Uterus (tissue), 4 donors: Measurements from ENCODE around the gene RCAN2. TPM values are rescaled to one million over a fixed set of nuclear protein-coding genes. Genes with fewer than 3 reads are reported as not detected.

ENCODE experiments used
- DNase-seq, 2 donors: peaks; one replicate each; pipeline ENCODE4 v3.0.0-alpha.2; 2019 to 2020
- H3K27ac ChIP-seq, 2 donors: fragments of 200-600 bp; sonication (generic); 1 replicate in 1 of 2; 2 replicates in 1 of 2; pipeline ENCODE4 v1.5.1; 2016 to 2018
- H3K27me3 ChIP-seq, 2 donors: fragments of 200-600 bp; sonication (generic); one replicate each; pipeline ENCODE4 v1.5.1; 2018 to 2019; ENCODE audit warnings: control low read depth in 1 of 2
- H3K36me3 ChIP-seq, 2 donors: fragments of 200-600 bp; sonication (generic); one replicate each; pipeline ENCODE4 v1.5.1; 2019; ENCODE audit warnings: control low read depth in 1 of 2
- H3K4me1 ChIP-seq, 2 donors: fragments of 200-600 bp; sonication (generic); one replicate each; pipeline ENCODE4 v1.5.1; 2018 to 2019; ENCODE audit warnings: control low read depth in 1 of 2
- H3K4me3 ChIP-seq, 2 donors: fragments of 200-600 bp; sonication (generic); 1 replicate in 1 of 2; 2 replicates in 1 of 2; pipeline ENCODE4 v1.5.1; 2018 to 2019; ENCODE audit warnings: mild to moderate bottlenecking in 1 of 2
- H3K9me3 ChIP-seq, 2 donors: fragments of 200-600 bp; sonication (generic); one replicate each; pipeline ENCODE4 v1.5.1; 2019; ENCODE audit warnings: control low read depth in 1 of 2
- POLR2A ChIP-seq, 2 donors: fragments of 450-650 bp; IDR thresholded peaks; one replicate each; pipeline ENCODE4 v1.6.1; 2016; ENCODE audit warnings: antibody characterized with exemption in 2 of 2, mild to moderate bottlenecking in 1 of 2, moderate library complexity in 1 of 2
- intact Hi-C: fragments of 100-400 bp; cut with DNase I; formaldehyde crosslinking; loops from one replicate; pipeline ENCODE4 v1.15.1; 2023; ENCODE audit warnings: low total_unique reads
- total RNA-seq, 4 donors: library from RNA; depleted of rRNA in 3 of 4; stranded (reverse); fragments of >200 nt in 3 of 4; gene quantifications; one replicate each; pipeline versions ENCODE4 v1.1.0 to v1.2.4, GENCODE V29; 2014 to 2023
- TF ChIP-seq, protein P1 (sequence below), 4 experiments: fragments of 200-600 bp in 2 of 4; fragments of 450-650 bp in 2 of 4; sonication (generic) in 2 of 4; IDR thresholded peaks; one replicate each; pipeline ENCODE4 v1.5.1; 2016 to 2019; ENCODE audit warnings: antibody characterized with exemption in 4 of 4, mild to moderate bottlenecking in 2 of 4, moderate library complexity in 1 of 4
- donor health status: DM: yes; HTN: yes; CAD: no.

The RCAN2 gene
- total RNA-seq, 4 donors from 2014 or later: 3.0 to 36.4 (median 16.3) TPM

DNA sequence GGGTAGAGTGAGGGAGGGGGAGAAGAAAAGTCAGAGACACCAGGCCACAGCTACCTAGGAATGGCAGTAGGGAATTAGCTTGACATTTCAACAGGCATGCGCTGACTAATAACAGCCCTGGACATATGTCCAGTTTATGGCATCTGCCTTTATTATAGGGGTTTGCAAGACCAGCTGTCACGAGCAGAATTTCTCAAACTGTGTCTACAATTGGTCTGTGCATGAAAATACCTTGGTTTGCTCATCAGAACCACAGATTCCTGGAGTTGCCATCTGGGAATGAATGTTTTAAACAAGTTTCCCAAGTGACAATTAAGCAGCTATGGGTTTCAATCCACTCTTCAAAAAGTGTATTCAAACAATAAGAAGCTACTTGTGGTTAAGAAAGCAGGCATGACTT lies 210.1 kb downstream of the RCAN2 start:
- intact Hi-C loops: no loop called here
- Histone ChIP-seq H3K4me3 (no peak overlapping the region), H3K4me1 (no peaks in the 10 kb centered on the region), H3K9me3 (no peaks in the 10 kb centered on the region), H3K27me3 (no peaks in the 10 kb centered on the region), H3K36me3 (no peaks in the 10 kb centered on the region), H3K27ac (no peak overlapping the region)
- TF ChIP-seq, protein P1, sequence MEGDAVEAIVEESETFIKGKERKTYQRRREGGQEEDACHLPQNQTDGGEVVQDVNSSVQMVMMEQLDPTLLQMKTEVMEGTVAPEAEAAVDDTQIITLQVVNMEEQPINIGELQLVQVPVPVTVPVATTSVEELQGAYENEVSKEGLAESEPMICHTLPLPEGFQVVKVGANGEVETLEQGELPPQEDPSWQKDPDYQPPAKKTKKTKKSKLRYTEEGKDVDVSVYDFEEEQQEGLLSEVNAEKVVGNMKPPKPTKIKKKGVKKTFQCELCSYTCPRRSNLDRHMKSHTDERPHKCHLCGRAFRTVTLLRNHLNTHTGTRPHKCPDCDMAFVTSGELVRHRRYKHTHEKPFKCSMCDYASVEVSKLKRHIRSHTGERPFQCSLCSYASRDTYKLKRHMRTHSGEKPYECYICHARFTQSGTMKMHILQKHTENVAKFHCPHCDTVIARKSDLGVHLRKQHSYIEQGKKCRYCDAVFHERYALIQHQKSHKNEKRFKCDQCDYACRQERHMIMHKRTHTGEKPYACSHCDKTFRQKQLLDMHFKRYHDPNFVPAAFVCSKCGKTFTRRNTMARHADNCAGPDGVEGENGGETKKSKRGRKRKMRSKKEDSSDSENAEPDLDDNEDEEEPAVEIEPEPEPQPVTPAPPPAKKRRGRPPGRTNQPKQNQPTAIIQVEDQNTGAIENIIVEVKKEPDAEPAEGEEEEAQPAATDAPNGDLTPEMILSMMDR (IDR thresholded peaks at IDR 0.05): no peak
- no peak for TF ChIP-seq POLR2A (IDR thresholded peaks at IDR 0.05)
- DNase-seq: no peak

DNA sequence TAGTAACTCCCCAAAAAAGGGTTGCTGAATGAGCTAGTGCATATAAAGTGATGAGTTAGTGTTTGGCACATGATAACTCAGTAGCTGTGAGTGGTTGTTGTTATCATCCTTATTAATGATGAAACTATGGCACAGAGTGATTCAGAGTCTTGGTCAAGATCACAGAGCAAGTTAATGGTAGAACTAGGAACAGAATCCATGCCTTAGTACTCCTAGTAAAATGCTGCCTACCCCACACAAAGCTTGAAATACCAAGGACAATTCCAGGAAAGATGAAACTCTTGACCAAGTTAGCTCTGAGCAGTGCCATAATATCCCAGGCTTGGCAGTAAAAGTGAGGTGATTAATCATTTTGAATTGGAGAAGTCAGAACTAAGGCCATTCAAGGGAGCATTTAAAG lies 211.4 kb downstream of the RCAN2 start:
- no peaks in the 10 kb centered on the region for H3K4me1 ChIP-seq
- H3K4me3 ChIP-seq: no peak overlapping the region
- no peaks in the 10 kb centered on the region for H3K36me3 ChIP-seq
- H3K9me3 ChIP-seq: no peaks in the 10 kb centered on the region
- H3K27me3 ChIP-seq: no peaks in the 10 kb centered on the region
- DNase-seq: no peak
- TF ChIP-seq, protein P1 (IDR thresholded peaks at IDR 0.05): no peak
- TF ChIP-seq POLR2A (IDR thresholded peaks at IDR 0.05): no peak
- H3K27ac ChIP-seq: no peak overlapping the region
- intact Hi-C loops: no loop called here

DNA sequence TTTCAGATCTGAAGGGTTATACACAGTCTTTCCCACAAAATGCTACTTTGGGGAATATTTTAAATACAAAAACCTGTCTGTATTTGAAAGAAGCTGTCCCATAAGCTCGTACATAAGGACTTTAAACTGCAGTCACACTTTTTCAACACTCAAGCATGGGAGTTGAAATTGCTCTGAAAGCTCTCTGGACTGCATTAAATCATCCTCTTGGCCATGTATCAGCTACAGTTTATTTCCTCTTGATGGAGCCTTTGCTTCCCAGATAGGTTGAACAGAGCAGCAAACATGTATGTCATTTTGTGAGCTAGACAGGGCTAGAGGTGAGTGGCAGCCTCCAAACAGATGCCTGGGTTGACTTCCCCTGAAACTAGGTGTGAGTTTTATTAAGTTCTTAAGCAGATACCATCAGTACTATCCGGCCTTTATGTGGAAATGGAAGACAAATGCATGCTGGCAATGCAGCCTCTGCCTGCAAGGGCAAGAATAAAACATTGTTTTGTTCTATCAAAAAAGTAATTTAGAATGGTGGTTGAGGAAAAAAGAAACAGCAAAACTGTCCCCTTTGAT lies 214.6 kb downstream of the RCAN2 start:
- H3K9me3 ChIP-seq: no peaks in the 10 kb centered on the region
- no peak for DNase-seq
- H3K27me3 ChIP-seq: no peaks in the 10 kb centered on the region
- TF ChIP-seq POLR2A (IDR thresholded peaks at IDR 0.05): no peak
- TF ChIP-seq, protein P1 (IDR thresholded peaks at IDR 0.05): no peak
- intact Hi-C loops: no loop called here
- no peaks in the 10 kb centered on the region for H3K36me3 ChIP-seq
- H3K4me3 ChIP-seq: no peak overlapping the region
- H3K27ac ChIP-seq: no peak overlapping the region
- H3K4me1 ChIP-seq: no peaks in the 10 kb centered on the region

DNA sequence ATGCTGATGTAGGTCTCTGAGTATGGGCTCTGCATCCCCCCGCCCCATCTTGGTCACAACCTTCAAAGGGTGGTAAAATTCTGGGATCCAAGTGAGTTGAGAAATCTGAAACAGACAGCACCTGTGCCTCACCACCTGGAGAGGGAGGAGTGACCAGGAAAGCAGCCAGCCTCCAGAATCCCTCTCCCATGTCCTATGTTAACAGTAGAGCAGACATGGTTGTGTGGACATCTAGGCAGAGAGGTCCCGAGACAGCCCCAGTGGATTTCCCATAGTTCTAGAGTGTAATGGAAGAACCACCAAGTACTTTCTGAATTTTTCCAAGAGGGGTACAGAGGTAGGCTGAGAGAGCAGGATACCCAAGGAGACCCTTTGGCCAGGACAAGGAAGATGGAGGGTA lies 216.7 kb downstream of the RCAN2 start:
- TF ChIP-seq, protein P1 (IDR thresholded peaks at IDR 0.05): no peak
- TF ChIP-seq POLR2A (IDR thresholded peaks at IDR 0.05): no peak
- intact Hi-C loops: no loop called here
- no peak for DNase-seq
- Histone ChIP-seq H3K27me3 (no peaks in the 10 kb centered on the region), H3K27ac (no peak overlapping the region), H3K4me3 (no peak overlapping the region), H3K9me3 (no peaks in the 10 kb centered on the region), H3K4me1 (no peaks in the 10 kb centered on the region), H3K36me3 (no peaks in the 10 kb centered on the region)

DNA sequence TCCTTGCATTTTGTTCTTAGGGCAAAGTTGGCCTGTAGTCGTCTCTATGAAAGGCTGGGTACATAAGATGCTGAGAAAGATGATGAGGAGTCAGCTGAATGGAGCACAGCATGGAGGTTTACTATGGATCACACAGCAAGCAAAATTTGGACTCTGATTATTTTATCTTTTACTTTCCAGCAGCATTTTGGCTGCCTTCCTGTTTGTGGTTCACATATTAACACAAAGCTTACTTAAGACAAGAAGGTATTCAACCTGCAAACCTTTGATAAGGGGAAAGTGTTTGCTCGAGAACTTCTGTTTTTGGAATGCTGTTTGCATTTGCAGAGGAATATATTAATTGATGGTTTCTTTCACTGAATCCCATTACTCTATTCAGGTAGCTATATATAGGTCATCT lies 217.3 kb downstream of the RCAN2 start:
- intact Hi-C loops: no loop called here
- Histone ChIP-seq H3K27me3 (no peaks in the 10 kb centered on the region), H3K4me3 (no peak overlapping the region), H3K36me3 (no peaks in the 10 kb centered on the region), H3K27ac (no peak overlapping the region), H3K9me3 (no peaks in the 10 kb centered on the region), H3K4me1 (no peaks in the 10 kb centered on the region)
- TF ChIP-seq, protein P1 (IDR thresholded peaks at IDR 0.05): no peak
- TF ChIP-seq POLR2A (IDR thresholded peaks at IDR 0.05): no peak
- no peak for DNase-seq
